NT2/D1 (cell line): ENCODE data around the gene LZTFL1.

Experiments used
- SUZ12 ChIP-seq: IDR thresholded peaks from 2 replicates; pipeline ENCODE4 v1.6.1; 2011; ENCODE audit not compliant: insufficient read length, insufficient read depth; ENCODE audit errors: extremely low read depth
- YY1 ChIP-seq: IDR thresholded peaks from 2 replicates; pipeline ENCODE4 v1.6.1; 2011; ENCODE audit not compliant: insufficient read length, insufficient read depth
- ZNF274 ChIP-seq: IDR thresholded peaks from 2 replicates; pipeline ENCODE4 v1.6.1; 2011; ENCODE audit warnings: mild to moderate bottlenecking, low read depth, low read length

DNA sequence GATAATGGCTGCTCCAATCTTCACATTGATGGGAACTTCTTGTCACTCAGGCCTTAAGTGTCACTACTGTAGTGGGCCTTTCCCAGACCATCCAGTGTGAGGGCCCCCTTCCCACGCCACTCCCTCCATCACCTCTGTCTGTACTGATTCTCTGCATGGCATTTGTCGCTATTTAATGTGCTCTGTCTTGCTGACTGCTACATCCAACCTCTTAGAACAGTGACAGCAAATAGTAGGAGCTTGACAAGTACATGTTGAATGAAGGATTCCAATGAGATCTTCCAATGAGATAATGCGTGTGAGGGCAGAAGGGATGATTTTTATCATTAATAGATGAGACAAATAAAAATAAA is 38.8 kb upstream of the LZTFL1 start:
- TF ChIP-seq ZNF274 (no peak), YY1 (no peak), SUZ12 (no peak)
